ENCODE data around the gene INTS3. TPM values are rescaled to one million over a fixed set of nuclear protein-coding genes. Genes with fewer than 3 reads are reported as not detected.

Gene INTS3
- total RNA-seq, 1 donor from 2014 or later, result 48.6 TPM

- TF ChIP-seq CTCF (IDR thresholded peaks at IDR 0.05), result peak; percentile 69
Measured at GRCh38 chr1:153771841-153772593, 44.2 kb downstream of the INTS3 start.

GRCh38 chr1:153773096-153773921 is 45.5 kb downstream of the INTS3 start:
- Mint-ChIP-seq H3K9me3 (ENCODE audit: low read depth) (no peaks in the 10 kb centered on the region), H3K27ac (ENCODE audit: unreplicated experiment) (no peak overlapping the region), H3K4me3 (ENCODE audit: unreplicated experiment) (no peak overlapping the region), H3K4me1 (ENCODE audit: low read depth) (peaks cover 23% of the 10 kb centered on the region), H3K27me3 (ENCODE audit: low read depth) (no peaks in the 10 kb centered on the region), H3K36me3 (ENCODE audit: low read depth) (peaks cover 10% of the 10 kb centered on the region)
- no peak for TF ChIP-seq CTCF (IDR thresholded peaks at IDR 0.05)
- DNase-seq (ENCODE audit: low spot score), result peak; percentile 66

More at GRCh38 chr1:153771841-153772593, 44.2 kb downstream of the INTS3 start:
- Mint-ChIP-seq H3K9me3 (ENCODE audit: low read depth) (no peaks in the 10 kb centered on the region), H3K4me3 (ENCODE audit: unreplicated experiment) (no peak overlapping the region), H3K4me1 (ENCODE audit: low read depth) (peaks cover 14% of the 10 kb centered on the region), H3K36me3 (ENCODE audit: low read depth) (peaks cover 18% of the 10 kb centered on the region), H3K27me3 (ENCODE audit: low read depth) (no peaks in the 10 kb centered on the region), H3K27ac (ENCODE audit: unreplicated experiment) (no peak overlapping the region)
- DNase-seq (ENCODE audit: low spot score), result peak; percentile 70

- Mint-ChIP-seq H3K4me1 (ENCODE audit: low read depth) (peaks cover 23% of the 10 kb centered on the region), H3K4me3 (ENCODE audit: unreplicated experiment) (no peak overlapping the region)
- DNase-seq (ENCODE audit: low spot score), result peak; percentile 28
Measured at GRCh38 chr1:153774026-153774595, 46.3 kb downstream of the INTS3 start.

GRCh38 chr1:153774780-153775457 is 47.1 kb downstream of the INTS3 start, which contains the start of gene SLC27A3:
TSS of gene SLC27A3 (plus strand) at chr1:153775407. CDS start at chr1:153775498, 91 bp downstream.
- Mint-ChIP-seq H3K4me1 (ENCODE audit: low read depth) (peaks cover 23% of the 10 kb centered on the region), H3K36me3 (ENCODE audit: low read depth) (peaks cover 2% of the 10 kb centered on the region)

More at GRCh38 chr1:153774026-153774595, 46.3 kb downstream of the INTS3 start:
- no peaks in the 10 kb centered on the region for H3K27me3 Mint-ChIP-seq (ENCODE audit: low read depth)
- no peak for TF ChIP-seq CTCF (IDR thresholded peaks at IDR 0.05)
- H3K9me3 Mint-ChIP-seq (ENCODE audit: low read depth), result no peaks in the 10 kb centered on the region
- peaks cover 8% of the 10 kb centered on the region for H3K36me3 Mint-ChIP-seq (ENCODE audit: low read depth)
- H3K27ac Mint-ChIP-seq (ENCODE audit: unreplicated experiment), result no peak overlapping the region

More at GRCh38 chr1:153774780-153775457, 47.1 kb downstream of the INTS3 start, which contains the start of gene SLC27A3:
- DNase-seq (ENCODE audit: low spot score), result peak; percentile 83
- no peaks in the 10 kb centered on the region for H3K9me3 Mint-ChIP-seq (ENCODE audit: low read depth)
- TF ChIP-seq CTCF (IDR thresholded peaks at IDR 0.05), result no peak
- peak within 1 kb of the TSS; percentile 74 for H3K4me3 Mint-ChIP-seq (ENCODE audit: unreplicated experiment)
- peak within 1 kb of the TSS; percentile 54 for H3K27ac Mint-ChIP-seq (ENCODE audit: unreplicated experiment)
- no peaks in the 10 kb centered on the region for H3K27me3 Mint-ChIP-seq (ENCODE audit: low read depth)
